Prostate gland (tissue), 2 donors: ENCODE data around the gene LHFPL5.

Experiments used
- CTCF ChIP-seq, 4 experiments: fragments of 200-600 bp in 2 of 4; fragments of 450-650 bp in 2 of 4; sonication (generic) in 2 of 4; IDR thresholded peaks; 1 replicate in 3 of 4; 2 replicates in 1 of 4; pipeline ENCODE4 v1.5.1; 2016 to 2019; ENCODE audit warnings: antibody characterized with exemption in 4 of 4, mild to moderate bottlenecking in 2 of 4, moderate library complexity in 2 of 4
- POLR2A ChIP-seq: fragments of 450-650 bp; IDR thresholded peaks from one replicate; pipeline ENCODE4 v1.6.1; 2016; ENCODE audit warnings: antibody characterized with exemption, mild to moderate bottlenecking

- no peak for TF ChIP-seq POLR2A
- TF ChIP-seq CTCF (IDR thresholded peaks at IDR 0.05): no peak
Observed at GRCh38 chr6:35757456-35758123, 47.6 kb upstream of the LHFPL5 start.
